ENCODE measurements around the gene CD8B.

CD8B gene

GRCh38 chr2:86768189-86768949, 93.3 kb downstream of the CD8B start:
- TF ChIP-seq CTCF (conservative IDR thresholded peaks at IDR 0.05; ENCODE audit: low read depth) = no peak
- no peak for DNase-seq (ENCODE audit: low spot score)
- no peak overlapping the region for H3K27ac ChIP-seq
- ChIA-PET POLR2A (ENCODE audit: low non-redundant PET) (no interaction called here), CTCF (interaction anchor here (0.6 kb wide), 1 partner anchor 141 kb away, joined by 3 read pairs; no protein-coding TSS in a partner anchor)

Data from RWPE1 (cell line).